ENCODE data around the gene FOXI2. TPM values are rescaled to one million over a fixed set of nuclear protein-coding genes. Genes with fewer than 3 reads are reported as not detected.

Gene FOXI2
- not detected in 2 replicates for total RNA-seq

DNA sequence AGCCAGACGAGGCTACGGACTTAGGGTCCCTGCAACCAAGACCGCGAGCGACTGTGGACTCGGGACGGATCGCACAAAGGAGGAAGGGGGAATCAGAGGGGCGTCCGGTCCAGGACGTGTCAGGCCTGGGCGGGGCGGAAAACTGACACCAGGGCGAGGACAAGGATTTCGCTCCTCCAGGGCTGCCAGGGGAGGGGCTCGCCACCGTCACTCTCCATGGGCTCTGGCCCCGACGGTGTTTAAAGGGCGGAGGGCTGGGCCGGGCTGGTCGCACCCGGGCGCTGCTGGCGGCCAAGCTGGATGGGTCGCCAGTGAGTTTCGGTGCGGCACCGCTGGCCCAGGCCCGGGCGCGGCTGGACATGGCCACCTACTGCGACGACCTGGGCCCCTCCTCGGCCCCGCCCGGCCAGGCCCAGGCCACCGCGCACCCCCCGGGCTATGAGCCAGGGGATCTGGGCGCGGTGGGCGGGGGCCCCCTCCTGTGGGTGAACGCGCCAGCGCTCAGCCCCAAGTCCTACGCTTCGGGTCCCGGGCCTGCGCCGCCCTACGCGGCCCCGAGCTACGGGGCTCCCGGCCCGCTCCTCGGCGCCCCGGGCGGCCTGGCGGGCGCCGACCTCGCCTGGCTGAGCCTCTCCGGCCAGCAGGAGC is at the start of gene FOXI2:
Gene FOXI2 (plus strand): TSS at position 271 of the 648 bp plus-strand sequence. CDS start 89 bp downstream, at position 360.

Other genes starting within 250 kb of the FOXI2 start
- not detected in 2 replicates for gene NPS, start 187.9 kb upstream of the FOXI2 start, total RNA-seq
- gene CLRN3, start 155.8 kb downstream of the FOXI2 start, total RNA-seq: not detected in 2 replicates
- 63.3 and 67.2 TPM in 2 replicates for gene PTPRE, start 169.9 kb downstream of the FOXI2 start, total RNA-seq